K562 (cell line): ENCODE results near the gene SFSWAP. TPM values are rescaled to one million over a fixed set of nuclear protein-coding genes. Genes with fewer than 3 reads are reported as not detected.

Source experiments
- ARID1B ChIP-seq: fragments of 450-650 bp; IDR thresholded peaks from 2 replicates; pipeline ENCODE4 v1.6.1; 2016; ENCODE audit warnings: antibody characterized with exemption, mild to moderate bottlenecking, inconsistent platforms
- CTCF ChIP-seq, 3 experiments: IDR thresholded peaks in 2 of 3; conservative IDR thresholded peaks in 1 of 3; 2 replicates each; pipeline ENCODE4 v1.5.1; 2011 to 2012; ENCODE audit warnings: low read length in 3 of 3, mild to moderate bottlenecking in 3 of 3, control low read depth in 2 of 3, improper control_type of control experiment in 1 of 3, inconsistent platforms in 1 of 3, low read depth in 1 of 3, mixed read lengths in 1 of 3, moderate library complexity in 1 of 3; ENCODE audit not compliant: insufficient read depth in 2 of 3
- FOXM1 ChIP-seq, 2 experiments: fragments of 450-650 bp in 1 of 2; sonication (generic) in 1 of 2; formaldehyde crosslinking in 1 of 2; IDR thresholded peaks; 2 replicates each; pipeline versions ENCODE4 v1.6.1 to v1.9.0; 2017 to 2022; ENCODE audit warnings: low read depth in 2 of 2, mild to moderate bottlenecking in 2 of 2, missing genetic modification reagents in 1 of 2, moderate library complexity in 1 of 2
- KDM1A ChIP-seq, 2 experiments: fragments of 450-650 bp; IDR thresholded peaks; 2 replicates each; pipeline ENCODE4 v1.6.1; 2016; ENCODE audit warnings: mild to moderate bottlenecking in 2 of 2
- MTA2 ChIP-seq: fragments of 450-650 bp; IDR thresholded peaks from 2 replicates; pipeline ENCODE4 v1.6.1; 2016; ENCODE audit warnings: low read depth
- RFX5 ChIP-seq: IDR thresholded peaks from 2 replicates; pipeline ENCODE4 v1.6.1; 2011; ENCODE audit warnings: low read depth, mild to moderate bottlenecking, improper control_type of control experiment, low read length
- TAL1 ChIP-seq: fragments of 450-650 bp; IDR thresholded peaks from 2 replicates; pipeline ENCODE4 v1.6.1; 2016; ENCODE audit warnings: mild to moderate bottlenecking
- TSHZ1 ChIP-seq: fragments of 250-450 bp; sonication (Bioruptor Pico); IDR thresholded peaks from 2 replicates; pipeline ENCODE4 v1.4.0; 2020; ENCODE audit warnings: mild to moderate bottlenecking, moderate library complexity
- ZNF121 ChIP-seq: sonication (generic); formaldehyde crosslinking; conservative IDR thresholded peaks from 2 replicates; pipeline ENCODE4 v1.8.0; 2022; ENCODE audit warnings: missing genetic modification reagents
- ZNF41 ChIP-seq: fragments of 250-450 bp; sonication (Bioruptor Pico); conservative IDR thresholded peaks from 2 replicates; pipeline ENCODE4 v1.4.0; 2020; ENCODE audit warnings: mild to moderate bottlenecking
- ZNF444 ChIP-seq: fragments of 250-450 bp; sonication (Bioruptor Pico); IDR thresholded peaks from 2 replicates; pipeline ENCODE4 v1.4.0; 2020; ENCODE audit warnings: mild to moderate bottlenecking, moderate library complexity
- polyA plus RNA-seq, 8 experiments: library from polyadenylated mRNA; depleted of rRNA in 4 of 8; stranded (reverse) in 5 of 8; unstranded in 3 of 8; fragments of >200 nt; fragmentation: Nextera tagmentation in 2 of 8; fragmentation: Illumina TruSeq in 1 of 8; extraction: Ambion mirVana in 2 of 8; extraction: Trizol in 1 of 8; gene quantifications; 2 replicates each; pipeline versions ENCODE4 v1.2.1 to v1.2.3, GENCODE V29; 2011 to 2014; ENCODE audit warnings: inconsistent platforms in 1 of 8, missing spikeins in 1 of 8
- total RNA-seq, 7 experiments: library from RNA; depleted of rRNA in 6 of 7; stranded (reverse); fragments of >200 nt in 6 of 7; fragmentation: Illumina TruSeq in 2 of 7; extraction: Trizol in 2 of 7; gene quantifications; 2 replicates each; pipeline versions ENCODE4 v1.2.1 to v1.2.3, GENCODE V29; 2011 to 2021; ENCODE audit warnings: low replicate concordance in 1 of 7
- TF ChIP-seq, protein P1 (sequence below), 2 experiments: fragments of 450-650 bp in 1 of 2; sonication (generic) in 1 of 2; formaldehyde crosslinking in 1 of 2; IDR thresholded peaks; 2 replicates each; pipeline versions ENCODE4 v1.7.1 to v1.9.0; 2016 to 2022; ENCODE audit warnings: inconsistent platforms in 1 of 2, mild to moderate bottlenecking in 1 of 2, missing genetic modification reagents in 1 of 2

Gene SFSWAP
- total and polyA plus RNA-seq, 9 of the 15 experiments (the other 6 are each of a cell fraction or from before 2014, with no cell fraction given): 2.4 to 60.4 (median 32.6) TPM

DNA sequence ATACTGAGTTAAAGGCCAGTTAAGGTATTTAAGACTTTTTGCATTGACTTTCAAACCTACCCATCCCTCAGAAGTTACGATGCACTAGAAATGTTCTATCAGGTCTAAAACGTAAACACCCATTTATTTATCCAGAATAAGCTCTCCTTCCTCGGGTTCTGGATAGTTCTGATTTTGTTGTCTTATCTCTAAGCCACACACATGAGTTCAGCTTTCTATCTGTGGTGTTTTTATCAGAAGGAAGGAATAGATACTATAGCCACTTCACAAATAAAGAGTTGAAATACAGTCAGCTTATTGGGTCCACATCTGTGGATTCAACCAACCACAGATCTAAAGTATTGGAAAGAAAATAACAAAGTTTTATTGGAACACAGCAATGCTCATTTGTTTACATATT, 5.4 kb downstream of the SFSWAP start (continued):
- TF ChIP-seq, protein P1, sequence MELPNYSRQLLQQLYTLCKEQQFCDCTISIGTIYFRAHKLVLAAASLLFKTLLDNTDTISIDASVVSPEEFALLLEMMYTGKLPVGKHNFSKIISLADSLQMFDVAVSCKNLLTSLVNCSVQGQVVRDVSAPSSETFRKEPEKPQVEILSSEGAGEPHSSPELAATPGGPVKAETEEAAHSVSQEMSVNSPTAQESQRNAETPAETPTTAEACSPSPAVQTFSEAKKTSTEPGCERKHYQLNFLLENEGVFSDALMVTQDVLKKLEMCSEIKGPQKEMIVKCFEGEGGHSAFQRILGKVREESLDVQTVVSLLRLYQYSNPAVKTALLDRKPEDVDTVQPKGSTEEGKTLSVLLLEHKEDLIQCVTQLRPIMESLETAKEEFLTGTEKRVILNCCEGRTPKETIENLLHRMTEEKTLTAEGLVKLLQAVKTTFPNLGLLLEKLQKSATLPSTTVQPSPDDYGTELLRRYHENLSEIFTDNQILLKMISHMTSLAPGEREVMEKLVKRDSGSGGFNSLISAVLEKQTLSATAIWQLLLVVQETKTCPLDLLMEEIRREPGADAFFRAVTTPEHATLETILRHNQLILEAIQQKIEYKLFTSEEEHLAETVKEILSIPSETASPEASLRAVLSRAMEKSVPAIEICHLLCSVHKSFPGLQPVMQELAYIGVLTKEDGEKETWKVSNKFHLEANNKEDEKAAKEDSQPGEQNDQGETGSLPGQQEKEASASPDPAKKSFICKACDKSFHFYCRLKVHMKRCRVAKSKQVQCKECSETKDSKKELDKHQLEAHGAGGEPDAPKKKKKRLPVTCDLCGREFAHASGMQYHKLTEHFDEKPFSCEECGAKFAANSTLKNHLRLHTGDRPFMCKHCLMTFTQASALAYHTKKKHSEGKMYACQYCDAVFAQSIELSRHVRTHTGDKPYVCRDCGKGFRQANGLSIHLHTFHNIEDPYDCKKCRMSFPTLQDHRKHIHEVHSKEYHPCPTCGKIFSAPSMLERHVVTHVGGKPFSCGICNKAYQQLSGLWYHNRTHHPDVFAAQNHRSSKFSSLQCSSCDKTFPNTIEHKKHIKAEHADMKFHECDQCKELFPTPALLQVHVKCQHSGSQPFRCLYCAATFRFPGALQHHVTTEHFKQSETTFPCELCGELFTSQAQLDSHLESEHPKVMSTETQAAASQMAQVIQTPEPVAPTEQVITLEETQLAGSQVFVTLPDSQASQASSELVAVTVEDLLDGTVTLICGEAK (IDR thresholded peaks at IDR 0.05): peak; percentile 54; the same call in 1 of the 2 replicates
- TF ChIP-seq, protein P1 (CRISPR knock-in tag; IDR thresholded peaks at IDR 0.05): no peak
- TF ChIP-seq ZNF444 (CRISPR knock-in tag) (no peak), ZNF121 (CRISPR knock-in tag) (no peak), RFX5 (no peak), FOXM1 (IDR thresholded peaks at IDR 0.05; ENCODE audit: low read depth) (no peak), FOXM1 (CRISPR knock-in tag; IDR thresholded peaks at IDR 0.05; ENCODE audit: low read depth) (no peak), TSHZ1 (no peak), CTCF (IDR thresholded peaks at IDR 0.05 in 2 of 3, conservative IDR thresholded peaks at IDR 0.05 in 1 of 3; ENCODE audit: insufficient read depth in 2 of 3, low read depth in 1 of 3, low read length in 3 of 3) (no peak), KDM1A (IDR thresholded peaks at IDR 0.05) (0 out of 4 replicates have a peak, but pooled peaks of 1 of the 2 experiments have one; percentile 38), ARID1B (peak; percentile 30), MTA2 (0 out of 2 replicates have a peak, but pooled peaks have one; percentile 24), TAL1 (peak; percentile 67), ZNF41 (no peak)
